Glutamatergic neuron (in vitro differentiated cells): ENCODE data around the gene SMYD4. TPM values are rescaled to one million over a fixed set of nuclear protein-coding genes. Genes with fewer than 3 reads are reported as not detected.
"Not testable (repeated sequence)": the region's sequence is repeated elsewhere in the genome, so short reads cannot be mapped to it uniquely, and the experiment has no call there.

Experiments
- DNase-seq: peaks from one replicate; pipeline ENCODE4 v3.0.0; 2022
- H3K27ac Mint-ChIP-seq: one replicate; pipeline ENCODE4 v1.8.0; 2020; ENCODE audit warnings: mild to moderate bottlenecking, mixed read lengths, inconsistent platforms; ENCODE audit not compliant: unreplicated experiment
- H3K27me3 Mint-ChIP-seq: one replicate; pipeline ENCODE4 v1.8.0; 2020; ENCODE audit warnings: mild to moderate bottlenecking, moderate library complexity, mixed read lengths, inconsistent platforms; ENCODE audit not compliant: unreplicated experiment
- H3K36me3 Mint-ChIP-seq: one replicate; pipeline ENCODE4 v1.8.0; 2020; ENCODE audit warnings: mild to moderate bottlenecking, mixed read lengths, inconsistent platforms; ENCODE audit not compliant: unreplicated experiment
- H3K4me1 Mint-ChIP-seq: one replicate; pipeline ENCODE4 v1.8.0; 2020; ENCODE audit warnings: mild to moderate bottlenecking, low read depth, mixed read lengths, inconsistent platforms; ENCODE audit not compliant: unreplicated experiment
- H3K4me3 Mint-ChIP-seq: one replicate; pipeline ENCODE4 v1.8.0; 2020; ENCODE audit warnings: mild to moderate bottlenecking, mixed read lengths, inconsistent platforms; ENCODE audit not compliant: unreplicated experiment
- H3K9me3 Mint-ChIP-seq: one replicate; pipeline ENCODE4 v1.8.0; 2020; ENCODE audit warnings: mild to moderate bottlenecking, moderate library complexity, mixed read lengths, inconsistent platforms; ENCODE audit not compliant: unreplicated experiment
- CTCF ChIP-seq: fragments of 200-600 bp; sonication (generic); IDR thresholded peaks from one replicate; pipeline ENCODE4 v1.5.0; 2021; ENCODE audit not compliant: partially characterized antibody, unreplicated experiment
- total RNA-seq: library from RNA; stranded (reverse); fragmentation: NEBNext Ultra II Directional; extraction: Animal tissue kit (Norgen Biotek cat#: 25700); gene quantifications from one replicate; pipeline ENCODE4 v1.2.1, GENCODE V29; 2021; ENCODE audit not compliant: unreplicated experiment

Gene SMYD4
- total RNA-seq, 1 donor from 2014 or later = 11.4 TPM

GRCh38 chr17:1742371-1743087 lies 87.2 kb downstream of the SMYD4 start, which contains the start of gene SERPINF2:
Gene SERPINF2, plus strand, starts transcription at chr17:1742871. Its CDS starts 2,125 bp downstream, at chr17:1744996.
- Mint-ChIP-seq H3K9me3 (peaks cover 2% of the 10 kb centered on the region), H3K4me3 (no peak within 1 kb of the TSS), H3K27me3 (peaks cover 2% of the 10 kb centered on the region)

DNA sequence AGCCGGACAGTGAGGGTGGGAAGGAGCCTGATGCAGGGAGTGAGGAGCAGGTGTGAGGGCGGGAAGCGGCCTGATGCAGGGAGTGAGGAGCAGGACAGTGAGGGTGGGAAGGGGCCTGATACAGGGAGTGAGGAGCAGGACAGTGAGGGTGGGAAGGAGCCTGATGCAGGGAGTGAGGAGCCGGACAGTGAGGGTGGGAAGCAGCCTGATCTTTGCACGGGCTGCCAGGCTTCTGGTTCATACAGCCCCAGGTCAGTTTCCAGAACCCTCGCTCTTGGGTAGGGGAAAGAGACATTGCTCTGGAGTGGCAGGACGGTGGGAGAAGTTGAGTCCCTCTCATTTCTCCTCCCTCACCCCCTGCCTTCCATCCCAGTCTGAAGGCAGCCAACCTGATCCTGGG lies 87.8 kb downstream of the SMYD4 start:
- H3K36me3 Mint-ChIP-seq, DNase-seq, H3K9me3 Mint-ChIP-seq, H3K27ac Mint-ChIP-seq, H3K27me3 Mint-ChIP-seq, H3K4me3 Mint-ChIP-seq, H3K4me1 Mint-ChIP-seq: not testable (repeated sequence)

More at GRCh38 chr17:1742371-1743087, 87.2 kb downstream of the SMYD4 start, which contains the start of gene SERPINF2:
- Mint-ChIP-seq H3K36me3 (no peaks in the 10 kb centered on the region), H3K4me1 (no peaks in the 10 kb centered on the region), H3K27ac (no peak within 1 kb of the TSS)
- no peak for DNase-seq
- TF ChIP-seq CTCF = no peak

DNA sequence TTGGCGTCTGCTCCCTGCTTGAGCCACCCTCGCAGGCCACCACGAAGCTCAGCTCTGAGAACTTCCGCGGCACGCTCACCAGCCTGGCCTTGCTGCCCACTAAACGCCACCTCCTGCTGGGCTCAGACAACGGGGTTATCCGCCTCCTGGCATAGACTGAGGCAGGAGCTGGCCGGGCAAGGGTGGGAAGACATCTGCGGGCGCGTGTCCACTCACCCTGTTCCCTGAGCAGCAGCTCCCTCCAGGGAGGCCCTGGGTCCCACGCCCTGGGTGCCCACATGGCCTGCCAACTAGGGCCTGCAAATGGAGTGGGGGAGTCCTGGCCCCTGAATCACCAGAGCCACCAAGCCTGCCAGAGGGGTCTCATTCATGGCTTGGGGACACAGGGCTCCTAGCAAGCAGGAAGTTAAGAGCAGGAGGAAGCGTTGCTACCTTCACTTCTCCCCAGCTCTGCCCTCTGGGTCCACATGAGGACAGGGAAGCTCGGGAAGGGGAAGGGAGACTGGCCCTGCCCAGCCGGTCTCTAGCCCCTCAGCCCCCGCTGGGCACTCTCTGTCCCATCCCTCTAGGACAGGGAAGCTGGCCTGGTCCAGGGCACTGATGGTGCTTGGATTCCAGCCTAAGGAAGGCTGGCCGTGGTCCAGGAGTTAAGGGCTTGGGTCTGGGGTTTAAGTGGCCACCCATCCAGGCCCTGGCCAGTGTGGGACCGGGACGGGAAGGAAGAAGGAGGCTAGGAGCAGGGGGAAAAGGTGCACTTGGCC lies 92.0 kb downstream of the SMYD4 start:
- H3K27me3 Mint-ChIP-seq = no peaks in the 10 kb centered on the region
- no peak for TF ChIP-seq CTCF
- H3K4me3 Mint-ChIP-seq = no peak overlapping the region
- no peak for DNase-seq
- H3K36me3 Mint-ChIP-seq = no peaks in the 10 kb centered on the region
- H3K4me1 Mint-ChIP-seq = peaks cover 5% of the 10 kb centered on the region
- peaks cover 4% of the 10 kb centered on the region for H3K9me3 Mint-ChIP-seq
- H3K27ac Mint-ChIP-seq = no peak overlapping the region

GRCh38 chr17:1736348-1737281 lies 93.1 kb downstream of the SMYD4 start:
- TF ChIP-seq CTCF = no peak
- no peak for DNase-seq
- Mint-ChIP-seq H3K9me3 (peaks cover 4% of the 10 kb centered on the region), H3K36me3 (no peaks in the 10 kb centered on the region), H3K27me3 (no peaks in the 10 kb centered on the region), H3K4me3 (peak overlapping the region; percentile 30), H3K27ac (no peak overlapping the region), H3K4me1 (peaks cover 5% of the 10 kb centered on the region)

DNA sequence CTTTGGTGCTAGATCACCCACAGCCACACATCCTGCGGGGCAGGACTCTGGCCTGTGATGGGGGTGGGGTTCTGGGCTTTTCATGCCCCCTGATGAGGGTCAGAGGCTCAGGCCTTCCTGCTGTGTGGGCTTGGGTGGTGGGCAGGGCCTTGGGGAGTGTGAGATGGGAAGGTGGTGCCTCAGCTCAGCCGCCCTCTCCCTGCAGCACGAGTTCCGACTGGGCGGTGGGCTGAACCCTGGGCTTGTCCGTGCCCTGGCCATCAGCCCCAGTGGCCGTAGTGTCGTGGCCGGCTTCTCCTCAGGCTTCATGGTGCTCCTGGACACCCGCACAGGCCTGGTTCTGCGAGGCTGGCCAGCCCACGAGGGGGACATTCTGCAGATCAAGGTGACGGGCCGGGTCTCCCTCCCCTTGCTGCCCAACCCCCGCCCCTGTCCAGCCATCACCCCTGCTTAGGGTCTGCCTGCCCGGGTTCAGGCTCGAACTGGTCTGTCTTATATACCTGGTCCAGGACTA lies 93.8 kb downstream of the SMYD4 start:
- Mint-ChIP-seq H3K36me3 (no peaks in the 10 kb centered on the region), H3K9me3 (peaks cover 4% of the 10 kb centered on the region), H3K4me3 (no peak overlapping the region), H3K4me1 (peaks cover 5% of the 10 kb centered on the region), H3K27me3 (no peaks in the 10 kb centered on the region), H3K27ac (no peak overlapping the region)
- TF ChIP-seq CTCF = no peak
- no peak for DNase-seq
